K562 (cell line): Measurements from ENCODE around the gene TMEM79. TPM values are rescaled to one million over a fixed set of nuclear protein-coding genes. Genes with fewer than 3 reads are reported as not detected.
A peak's percentile ranks its signal among the peaks of the same experiment; 100 is the strongest.

Source experiments
- ASH1L ChIP-seq: fragments of 450-650 bp; IDR thresholded peaks from 2 replicates; pipeline ENCODE4 v1.6.1; 2018; ENCODE audit warnings: borderline replicate concordance, mild to moderate bottlenecking, low read depth; ENCODE audit not compliant: partially characterized antibody
- HDAC2 ChIP-seq: fragments of 450-650 bp; IDR thresholded peaks from 2 replicates; pipeline ENCODE4 v1.6.1; 2016; ENCODE audit warnings: mild to moderate bottlenecking
- LARP7 ChIP-seq: fragments of 450-650 bp; IDR thresholded peaks from 2 replicates; pipeline ENCODE4 v1.6.1; 2016
- MAX ChIP-seq: sonication (generic); formaldehyde crosslinking; IDR thresholded peaks from 2 replicates; pipeline ENCODE4 v1.9.0; 2022; ENCODE audit warnings: mild to moderate bottlenecking, missing genetic modification reagents
- NFRKB ChIP-seq: fragments of 450-650 bp; IDR thresholded peaks from 2 replicates; pipeline ENCODE4 v1.6.1; 2016; ENCODE audit warnings: low read depth
- PHF20 ChIP-seq: fragments of 450-650 bp; IDR thresholded peaks from 2 replicates; pipeline ENCODE4 v1.6.1; 2018; ENCODE audit not compliant: partially characterized antibody
- POLR2AphosphoS2 ChIP-seq: IDR thresholded peaks from 2 replicates; pipeline ENCODE4 v1.6.1; 2012; ENCODE audit warnings: low read length, improper control_type of control experiment
- RB1 ChIP-seq: fragments of 450-650 bp; IDR thresholded peaks from 2 replicates; pipeline ENCODE4 v1.6.1; 2017; ENCODE audit warnings: low read depth, mild to moderate bottlenecking
- STAG1 ChIP-seq: sonication (generic); formaldehyde crosslinking; IDR thresholded peaks from 2 replicates; pipeline ENCODE4 v1.5.0; 2020; ENCODE audit warnings: missing genetic modification reagents, borderline replicate concordance
- TBP ChIP-seq: optimal IDR thresholded peaks from 2 replicates; pipeline ENCODE3; 2011; ENCODE audit warnings: low read depth, low read length, improper control_type of control experiment
- TEAD1 ChIP-seq, 2 experiments: fragments of 450-650 bp in 1 of 2; sonication (generic) in 1 of 2; formaldehyde crosslinking; IDR thresholded peaks; 2 replicates each; pipeline versions ENCODE4 v1.4.0 to v1.8.0; 2020 to 2022; ENCODE audit warnings: mild to moderate bottlenecking in 2 of 2, missing genetic modification reagents in 1 of 2
- TEAD4 ChIP-seq, 2 experiments: sonication (generic) in 1 of 2; formaldehyde crosslinking in 1 of 2; IDR thresholded peaks; 2 replicates each; pipeline versions ENCODE4 v1.6.1 to v1.8.0; 2012 to 2022; ENCODE audit warnings: borderline replicate concordance in 1 of 2, inconsistent platforms in 1 of 2, low read length in 1 of 2, mild to moderate bottlenecking in 1 of 2, missing genetic modification reagents in 1 of 2
- ZFP36 ChIP-seq: fragments of 150-350 bp; IDR thresholded peaks from 2 replicates; pipeline ENCODE4 v1.6.1; 2018; ENCODE audit warnings: low read length, low read depth; ENCODE audit not compliant: partially characterized antibody
- ZMIZ1 ChIP-seq, 2 experiments: fragments of 150-350 bp in 1 of 2; IDR thresholded peaks; 2 replicates each; pipeline ENCODE4 v1.6.1; 2012 to 2016; ENCODE audit warnings: low read depth in 2 of 2, low read length in 2 of 2, mild to moderate bottlenecking in 1 of 2, moderate library complexity in 1 of 2
- ZNF395 ChIP-seq: fragments of 200-800 bp; sonication (Bioruptor generic); IDR thresholded peaks from 2 replicates; pipeline ENCODE4 v1.6.1; 2017; ENCODE audit warnings: missing genetic modification characterization, missing compliant biosample characterization
- ZNF57 ChIP-seq: fragments of 450-650 bp; formaldehyde crosslinking; IDR thresholded peaks from 2 replicates; pipeline ENCODE4 v1.4.0; 2020; ENCODE audit warnings: mild to moderate bottlenecking, moderate library complexity
- ZNF583 ChIP-seq: fragments of 250-450 bp; sonication (Bioruptor Pico); IDR thresholded peaks from 2 replicates; pipeline ENCODE4 v1.4.0; 2020
- ZNF639 ChIP-seq, 2 experiments: fragments of 200-800 bp in 1 of 2; sonication (Bioruptor generic) in 1 of 2; sonication (generic) in 1 of 2; formaldehyde crosslinking in 1 of 2; IDR thresholded peaks in 1 of 2; conservative IDR thresholded peaks in 1 of 2; 2 replicates each; pipeline versions ENCODE4 v1.5.0 to v1.6.1; 2016 to 2020; ENCODE audit warnings: missing compliant biosample characterization in 1 of 2, missing genetic modification characterization in 1 of 2, missing genetic modification reagents in 1 of 2
- ZNF655 ChIP-seq: fragments of 250-450 bp; sonication (Bioruptor Pico); IDR thresholded peaks from 2 replicates; pipeline ENCODE4 v1.5.0; 2021
- polyA plus RNA-seq, 8 experiments: library from polyadenylated mRNA; depleted of rRNA in 4 of 8; stranded (reverse) in 5 of 8; unstranded in 3 of 8; fragments of >200 nt; fragmentation: Nextera tagmentation in 2 of 8; fragmentation: Illumina TruSeq in 1 of 8; extraction: Ambion mirVana in 2 of 8; extraction: Trizol in 1 of 8; gene quantifications; 2 replicates each; pipeline versions ENCODE4 v1.2.1 to v1.2.3, GENCODE V29; 2011 to 2014; ENCODE audit warnings: inconsistent platforms in 1 of 8, missing spikeins in 1 of 8
- total RNA-seq, 7 experiments: library from RNA; depleted of rRNA in 6 of 7; stranded (reverse); fragments of >200 nt in 6 of 7; fragmentation: Illumina TruSeq in 2 of 7; extraction: Trizol in 2 of 7; gene quantifications; 2 replicates each; pipeline versions ENCODE4 v1.2.1 to v1.2.3, GENCODE V29; 2011 to 2021; ENCODE audit warnings: low replicate concordance in 1 of 7

TMEM79 gene
- total and polyA plus RNA-seq, 9 of the 15 experiments (the other 6 are each of a cell fraction or from before 2014, with no cell fraction given): 0.69 to 6.8 (median 4.0) TPM

- TF ChIP-seq ZMIZ1 (IDR thresholded peaks at IDR 0.05; ENCODE audit: low read depth in 2 of 2, low read length in 2 of 2) (no peak; a peak in 1 of 4 replicates), ASH1L (peak; percentile 41), ZNF395 (peak; percentile 88), ZNF639 (CRISPR knock-in tag; conservative IDR thresholded peaks at IDR 0.05 in 1 of 2, IDR thresholded peaks at IDR 0.05 in 1 of 2) (peak in 1 of 2 experiments; percentile 87; a peak in 2 of 4 replicates), ZNF583 (CRISPR knock-in tag) (peak; percentile 12; the same call in 1 of the 2 replicates), TEAD4 (IDR thresholded peaks at IDR 0.05; ENCODE audit: low read length) (peak; percentile 52; the same call in 1 of the 2 replicates), TEAD4 (CRISPR knock-in tag; IDR thresholded peaks at IDR 0.05; ENCODE audit: borderline replicate concordance) (no peak), ZNF655 (CRISPR knock-in tag) (no peak), ZNF57 (no peak), TBP (peak; percentile 95), NFRKB (peak; percentile 96), PHF20 (peak; percentile 92), POLR2AphosphoS2 (no peak), HDAC2 (0 out of 2 replicates have a peak, but pooled peaks have one; percentile 12), MAX (peak; percentile 59), ZFP36 (peak; percentile 14), STAG1 (CRISPR knock-in tag) (no peak), TEAD1 (CRISPR knock-in tag; IDR thresholded peaks at IDR 0.05) (peak in 1 of 2 experiments; percentile 19; a peak in 2 of 4 replicates), RB1 (peak; percentile 83), LARP7 (0 out of 2 replicates have a peak, but pooled peaks have one; percentile 5)
Measured at GRCh38 chr1:156282479-156283222, 1.5 kb upstream of the TMEM79 start, which contains the start of gene SMG5 (continued).
